Activated T-cell treated with anti-CD3 and anti-CD28 coated beads, Interleukin-2, amount 50 U/mL, for 1 hour (primary cell): ENCODE data around the gene ARVCF.

Experiments
- DNase-seq: peaks from one replicate; pipeline ENCODE4 v3.0.0-alpha.2; 2020

Gene ARVCF

GRCh38 chr22:19984851-19985811 is 31.5 kb downstream of the ARVCF start:
- DNase-seq: no peak

- no peak for DNase-seq
These were observed 32.3 kb downstream of the ARVCF start for GRCh38 chr22:19984201-19984753.

GRCh38 chr22:19983741-19984140 is 32.9 kb downstream of the ARVCF start:
- DNase-seq: no peak

- no peak for DNase-seq
These were observed 33.5 kb downstream of the ARVCF start for GRCh38 chr22:19982991-19983578.

GRCh38 chr22:19981961-19982920 is 34.4 kb downstream of the ARVCF start:
- DNase-seq: no peak

GRCh38 chr22:19981171-19981960 is 35.3 kb downstream of the ARVCF start:
- no peak for DNase-seq

GRCh38 chr22:19980766-19981165 is 35.9 kb downstream of the ARVCF start:
- no peak for DNase-seq

GRCh38 chr22:19979712-19980493 is 36.7 kb downstream of the ARVCF start:
- no peak for DNase-seq

- no peak for DNase-seq
These were observed 37.9 kb downstream of the ARVCF start for GRCh38 chr22:19978748-19979147.

GRCh38 chr22:19977296-19978243 is 39.1 kb downstream of the ARVCF start:
- DNase-seq: no peak

GRCh38 chr22:19976671-19977070 is 40.0 kb downstream of the ARVCF start:
- no peak for DNase-seq

GRCh38 chr22:19975707-19976035 is 41.0 kb downstream of the ARVCF start:
- no peak for DNase-seq

GRCh38 chr22:19974935-19975706 is 41.5 kb downstream of the ARVCF start:
- DNase-seq: no peak

GRCh38 chr22:19974268-19974861 is 42.3 kb downstream of the ARVCF start:
- no peak for DNase-seq

GRCh38 chr22:19973551-19974267 is 42.9 kb downstream of the ARVCF start:
- DNase-seq: no peak

GRCh38 chr22:19972652-19973550 is 43.7 kb downstream of the ARVCF start:
- DNase-seq: no peak

- DNase-seq: no peak
These were observed 44.4 kb downstream of the ARVCF start for GRCh38 chr22:19972251-19972650.
